Muscle of back (tissue), 13 donors: Measurements from ENCODE around the gene PCBD2. TPM values are rescaled to one million over a fixed set of nuclear protein-coding genes. Genes with fewer than 3 reads are reported as not detected.
A peak's percentile ranks its signal among the peaks of the same experiment; 100 is the strongest.
"Not testable (repeated sequence)": the region's sequence is repeated elsewhere in the genome, so short reads cannot be mapped to it uniquely, and the experiment has no call there.

Experiments used
- DNase-seq, 3 donors: peaks; one replicate each; pipeline versions ENCODE4 v3.0.0 to v3.0.0-alpha.2; 2013
- long read RNA-seq, 9 donors: transcript quantifications; one replicate each; lab custom pipeline, GENCODE V29; 2026
- polyA plus RNA-seq, 10 donors: library from polyadenylated mRNA; unstranded; fragments of 120-200 nt; gene quantifications; one replicate each; pipeline ENCODE4 v1.2.1, GENCODE V29; 2013; ENCODE audit not compliant: insufficient read length in 10 of 10

PCBD2 gene
- 10 to 100 TPM in 3 of 10 donors, 1 to 10 TPM in 7; 6.5 to 13.8 (median 8.6) TPM for polyA plus RNA-seq
- long read RNA-seq, donor 1, partial matches to known transcripts = 0 of 3 reads
- long read RNA-seq, donor 1, other reads (novel, unspliced or antisense) = 0 of 3 reads
- long read RNA-seq, donor 2, partial matches to known transcripts = 0 of 1 reads
- long read RNA-seq, donor 2, other reads (novel, unspliced or antisense) = 0 of 1 reads
- long read RNA-seq, donor 3 = 0 reads
- long read RNA-seq, donor 4, partial matches to known transcripts = 0 of 3 reads
- long read RNA-seq, donor 4, other reads (novel, unspliced or antisense) = 0 of 3 reads
- long read RNA-seq, donor 5, partial matches to known transcripts = 0 of 3 reads
- long read RNA-seq, donor 5, other reads (novel, unspliced or antisense) = 0 of 3 reads
- long read RNA-seq, donor 6, transcript PCBD2-201 (4 exons, 1,223 nt) = major isoform, 7 of 7 reads
- long read RNA-seq, donor 6, partial matches to known transcripts = 0 of 7 reads
- long read RNA-seq, donor 6, other reads (novel, unspliced or antisense) = 0 of 7 reads
- long read RNA-seq, donor 7, partial matches to known transcripts = 0 of 2 reads
- long read RNA-seq, donor 7, other reads (novel, unspliced or antisense) = 0 of 2 reads
- long read RNA-seq, donor 8, partial matches to known transcripts = 0 of 1 reads
- long read RNA-seq, donor 8, other reads (novel, unspliced or antisense) = 0 of 1 reads
- long read RNA-seq, donor 9 = 0 reads

DNA sequence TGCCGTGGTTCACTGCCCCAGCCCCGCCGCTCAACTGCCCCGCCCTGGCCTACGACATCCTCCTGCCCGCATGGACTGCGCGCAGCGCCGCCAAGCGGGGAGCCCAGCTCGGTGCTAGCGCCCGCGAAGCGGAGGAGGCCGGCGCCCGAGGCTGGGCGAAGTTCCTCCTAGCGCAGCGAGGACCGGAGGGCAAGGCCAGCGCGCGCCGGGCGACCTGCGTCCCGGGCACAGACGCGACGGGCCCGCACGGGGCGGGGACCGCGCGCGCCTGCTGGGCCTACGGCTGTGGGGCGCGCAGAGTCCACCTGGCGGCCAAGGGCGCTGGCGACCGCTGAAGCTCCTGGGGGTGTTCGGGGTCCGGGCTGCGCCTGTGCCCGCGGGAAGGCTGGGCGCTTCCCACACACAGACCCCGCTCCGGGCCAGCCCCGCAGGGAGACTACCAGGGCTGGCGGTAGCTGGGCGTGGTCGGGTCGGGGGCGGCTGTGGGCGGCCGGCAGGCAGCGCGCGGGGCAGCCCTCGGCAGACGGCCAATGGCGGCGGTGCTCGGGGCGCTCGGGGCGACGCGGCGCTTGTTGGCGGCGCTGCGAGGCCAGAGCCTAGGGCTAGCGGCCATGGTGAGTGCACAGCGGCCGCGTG, at the start of gene PCBD2:
PCBD2 (plus strand) TSS at position 522 of the 636 bp plus-strand sequence; CDS start at position 531, 9 bp downstream.
- peak; percentile 89 to 97 (median 95) for DNase-seq

DNA sequence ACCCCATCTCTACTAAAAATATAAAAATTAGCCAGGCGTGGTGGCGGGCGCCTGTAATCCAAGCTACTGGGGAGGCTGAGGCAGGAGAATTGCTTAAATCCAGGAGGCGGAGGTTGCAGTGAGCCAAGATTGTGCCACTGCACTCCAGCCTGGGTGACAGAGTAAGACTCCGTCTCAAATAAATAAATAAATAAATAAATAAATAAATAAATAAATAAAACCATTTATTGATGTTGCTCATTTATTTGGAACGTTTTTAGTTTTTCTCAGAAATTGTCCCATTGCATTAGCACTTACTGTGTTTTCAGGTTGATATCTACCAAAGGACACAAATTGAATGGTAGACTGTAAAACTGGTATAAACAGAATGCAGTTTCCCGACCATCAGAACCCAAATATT, 48.5 kb upstream of the PCBD2 start:
- not testable (repeated sequence) for DNase-seq

DNA sequence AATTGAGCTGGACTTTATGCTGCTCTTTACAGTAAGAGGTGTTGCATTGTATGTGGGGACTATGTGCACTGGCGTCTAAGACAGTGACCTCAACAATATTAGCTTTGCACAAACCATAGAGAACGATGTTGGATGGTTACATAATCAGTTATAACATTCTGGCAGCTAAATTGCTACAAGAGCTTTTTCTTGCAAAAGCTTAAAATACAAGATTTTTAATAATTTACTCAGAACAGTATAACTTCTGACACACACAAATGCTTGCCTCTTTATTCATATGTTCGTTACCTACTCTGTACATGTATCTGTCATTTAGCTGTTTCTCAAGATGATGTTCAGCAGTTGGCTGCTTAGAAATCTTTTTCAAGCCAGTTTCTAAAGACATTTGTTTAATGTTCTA, 47.5 kb upstream of the PCBD2 start:
- no peak for DNase-seq

DNA sequence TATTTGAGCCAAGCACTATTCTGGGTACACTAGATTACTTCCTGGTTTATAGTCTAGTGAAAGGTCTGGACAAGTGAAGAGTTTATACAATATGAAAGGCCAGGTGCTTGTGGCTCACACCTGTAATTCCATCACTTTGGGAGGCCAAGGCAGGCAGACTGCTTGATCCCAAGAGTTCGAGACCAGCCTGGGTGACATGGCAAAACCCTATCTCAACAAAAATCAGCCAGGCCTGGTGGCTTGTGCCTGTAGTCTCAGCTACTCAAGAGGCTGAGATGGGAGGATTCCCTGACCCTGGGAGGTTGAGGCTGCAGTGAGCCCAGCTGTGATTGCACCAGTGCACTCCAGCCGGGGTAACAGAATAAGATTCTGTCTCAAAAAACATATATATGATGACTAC, 40.2 kb upstream of the PCBD2 start:
- no peak for DNase-seq

DNA sequence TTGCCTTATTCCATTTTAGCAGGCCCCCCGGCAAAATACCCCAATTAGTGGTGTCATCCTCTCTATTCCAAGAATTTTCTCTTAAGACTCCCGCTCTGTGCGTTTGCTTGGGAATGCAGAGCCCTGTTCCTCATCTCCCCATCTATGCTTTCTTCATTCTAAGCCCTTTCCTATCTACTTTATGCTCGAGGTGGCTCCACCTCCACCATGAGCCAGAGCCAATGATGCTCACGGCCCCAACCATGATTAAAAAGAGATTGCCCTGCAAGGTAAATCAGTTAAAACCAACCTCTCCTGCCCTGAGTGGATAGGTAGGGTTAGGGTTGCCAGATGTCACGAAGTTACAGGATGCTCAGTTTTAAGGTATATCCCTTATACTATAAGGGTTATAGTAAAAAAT, 31.4 kb upstream of the PCBD2 start:
- DNase-seq = peak in 1 of 3 donors; percentile 7

DNA sequence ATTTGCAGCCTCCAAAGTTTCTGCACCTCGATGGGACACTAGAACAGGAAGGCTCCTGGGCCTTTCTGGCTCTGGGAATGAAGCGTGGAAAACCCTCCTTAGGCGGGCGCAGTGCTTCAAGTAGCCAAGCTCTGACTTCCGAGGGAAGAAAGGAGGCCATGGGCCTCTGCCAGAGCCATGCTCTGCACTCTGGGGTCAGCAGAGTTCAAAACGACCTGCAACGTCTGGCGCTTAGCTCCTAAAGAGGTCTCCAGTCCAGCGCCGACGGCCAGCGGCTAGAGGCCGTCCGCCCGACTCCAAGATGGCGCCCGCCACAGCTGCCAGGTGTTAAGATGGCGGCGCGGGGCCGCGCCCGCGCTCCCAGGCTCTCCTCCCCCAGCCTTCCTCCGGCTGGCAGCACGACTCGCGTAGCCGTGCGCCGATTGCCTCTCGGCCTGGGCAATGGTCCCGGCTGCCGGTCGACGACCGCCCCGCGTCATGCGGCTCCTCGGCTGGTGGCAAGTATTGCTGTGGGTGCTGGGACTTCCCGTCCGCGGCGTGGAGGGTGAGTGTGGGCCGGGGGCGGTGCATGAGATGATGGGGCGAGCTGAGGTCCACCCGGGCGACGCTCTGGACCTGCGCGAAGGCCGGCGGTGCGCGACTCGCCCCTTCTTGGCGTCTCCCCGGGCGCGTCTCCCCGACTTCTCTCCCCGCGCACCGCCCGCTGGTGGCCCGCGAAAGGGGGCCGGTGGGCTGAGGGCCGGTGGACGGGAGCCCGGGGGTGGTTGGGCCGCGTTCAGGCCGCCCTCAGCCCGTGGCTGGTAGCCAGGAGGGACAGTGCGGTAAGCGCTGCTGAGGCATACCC, 30.7 kb upstream of the PCBD2 start, which contains the start of gene TXNDC15:
TXNDC15 (plus strand) TSS at position 385 of the 844 bp plus-strand sequence; CDS start at position 442, 57 bp downstream.
- peak; percentile 86 to 98 (median 94) for DNase-seq

DNA sequence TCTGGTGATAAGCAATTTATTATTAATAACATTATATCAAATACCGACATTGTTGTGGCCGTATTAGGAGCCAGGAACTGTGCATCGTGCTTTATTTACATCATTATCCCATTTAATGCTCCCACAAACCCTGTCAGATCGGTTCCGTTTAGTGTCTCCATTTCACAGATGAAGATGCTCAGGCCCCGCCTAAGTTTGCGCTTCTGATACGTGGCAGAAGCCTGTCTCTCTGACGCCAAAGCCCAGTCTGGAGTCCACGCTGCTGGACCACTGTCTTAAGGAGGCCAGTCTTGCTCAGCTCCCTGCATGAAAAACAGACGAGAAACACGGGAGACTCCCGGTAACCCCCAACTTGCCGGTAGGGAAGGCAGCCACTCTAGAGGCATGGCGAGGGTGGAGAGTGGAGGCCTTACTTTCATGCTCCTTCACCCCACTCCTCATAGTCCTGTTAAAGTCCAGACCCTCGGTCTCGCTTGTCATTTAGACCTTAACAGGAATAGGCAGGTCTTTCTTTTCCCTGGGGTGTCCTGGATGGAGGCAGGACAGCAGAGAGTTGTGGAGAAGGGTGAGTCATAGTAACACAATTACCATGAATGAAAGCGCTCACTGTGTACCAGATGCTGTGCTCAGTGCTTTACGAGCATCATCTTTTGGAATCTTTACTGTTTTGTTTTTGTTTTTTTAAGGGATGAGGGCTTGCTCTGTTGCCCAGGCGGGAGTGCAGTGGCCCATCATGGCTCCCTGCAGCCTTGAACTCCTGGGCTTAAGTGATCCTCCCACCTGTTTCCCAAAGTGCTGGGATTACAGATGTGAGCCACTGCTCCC, 29.9 kb upstream of the PCBD2 start:
- peak; percentile 88 to 95 (median 91) for DNase-seq

DNA sequence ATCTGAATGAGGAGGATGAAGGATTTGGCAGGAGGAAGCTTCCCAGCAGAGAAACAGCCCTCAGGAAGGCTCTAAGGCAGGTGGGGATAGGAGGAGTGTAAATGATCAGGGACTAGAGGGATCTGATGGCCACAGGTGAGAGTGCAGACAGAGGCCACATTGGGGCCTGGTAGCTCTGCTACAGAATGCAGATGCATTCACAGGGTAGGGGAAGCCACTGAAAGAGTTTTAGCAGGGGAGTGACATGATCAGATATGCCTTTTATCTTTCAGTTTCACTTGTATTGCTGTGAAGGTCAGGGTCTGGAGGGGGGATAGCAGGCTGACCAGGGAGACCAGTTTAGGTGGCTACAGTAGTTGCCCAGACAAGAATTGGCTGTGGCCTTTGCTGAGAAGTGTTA, 27.8 kb upstream of the PCBD2 start:
- no peak for DNase-seq

DNA sequence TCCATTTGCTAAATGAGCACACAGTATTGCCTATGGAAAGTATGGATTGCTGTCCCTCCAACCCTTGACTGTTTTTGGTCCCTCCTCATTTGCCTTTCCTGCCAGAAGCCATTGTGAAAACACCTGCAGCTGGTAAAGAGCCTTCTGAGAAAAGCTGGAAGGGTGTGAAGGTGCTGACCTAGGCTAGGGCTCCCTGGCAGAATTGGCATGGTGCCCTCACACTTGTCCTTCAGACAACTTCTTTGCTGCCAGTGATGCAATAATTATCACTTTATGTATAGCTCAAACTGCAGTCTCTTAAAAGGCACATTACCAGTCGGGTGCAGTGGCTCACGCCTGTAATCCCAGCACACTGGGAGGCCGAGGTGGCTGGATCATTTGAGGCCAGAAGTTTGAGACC, 26.5 kb upstream of the PCBD2 start:
- DNase-seq = no peak

DNA sequence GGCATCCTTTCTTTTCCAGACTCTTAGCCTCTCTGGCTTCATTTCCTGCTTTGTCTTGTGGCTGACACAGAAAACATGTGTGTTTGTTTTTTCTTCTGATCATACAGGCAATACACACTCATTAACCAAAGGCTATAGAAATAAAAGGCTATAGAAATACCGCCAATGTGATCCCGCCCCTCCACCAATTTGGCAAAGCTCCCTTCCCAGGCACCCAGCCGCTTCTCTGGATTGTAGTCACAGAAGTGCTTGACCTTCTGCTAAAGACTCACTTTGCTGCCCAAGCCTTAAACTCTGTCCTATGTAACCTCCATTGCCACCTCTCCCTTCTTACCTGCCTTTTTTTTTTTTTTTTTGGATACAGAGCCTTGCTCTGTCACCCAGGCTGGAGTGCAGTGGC, 25.5 kb upstream of the PCBD2 start:
- no peak for DNase-seq

DNA sequence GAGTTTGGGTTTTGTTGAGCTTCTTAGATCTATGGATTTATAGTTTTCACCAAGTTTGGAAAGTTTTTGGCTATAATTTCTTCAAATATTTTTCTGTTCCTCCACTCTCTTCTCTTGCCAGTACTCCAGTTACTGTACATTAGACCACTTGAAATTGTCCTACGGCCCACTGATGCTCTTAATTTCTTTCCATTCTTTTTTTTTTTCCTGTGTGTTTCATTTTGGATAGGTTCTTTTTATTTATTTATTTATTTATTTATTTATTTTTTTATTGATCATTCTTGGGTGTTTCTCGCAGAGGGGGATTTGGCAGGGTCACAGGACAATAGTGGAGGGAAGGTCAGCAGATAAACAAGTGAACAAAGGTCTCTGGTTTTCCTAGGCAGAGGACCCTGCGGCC, 24.0 kb upstream of the PCBD2 start:
- DNase-seq = not testable (repeated sequence)

DNA sequence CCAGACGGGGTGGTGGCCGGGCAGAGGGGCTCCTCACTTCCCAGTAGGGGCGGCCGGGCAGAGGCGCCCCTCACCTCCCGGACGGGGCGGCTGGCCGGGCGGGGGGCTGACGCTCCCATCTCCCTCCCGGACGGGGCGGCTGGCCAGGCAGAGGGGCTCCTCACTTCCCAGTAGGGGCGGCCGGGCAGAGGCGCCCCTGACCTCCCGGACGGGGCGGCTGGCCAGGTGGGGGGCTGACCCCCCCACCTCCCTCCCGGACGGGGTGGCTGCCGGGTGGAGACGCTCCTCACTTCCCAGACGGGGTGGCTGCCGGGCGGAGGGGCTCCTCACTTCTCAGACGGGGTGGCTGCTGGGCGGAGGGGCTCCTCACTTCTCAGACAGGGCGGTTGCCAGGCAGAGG, 23.2 kb upstream of the PCBD2 start:
- DNase-seq = not testable (repeated sequence)

DNA sequence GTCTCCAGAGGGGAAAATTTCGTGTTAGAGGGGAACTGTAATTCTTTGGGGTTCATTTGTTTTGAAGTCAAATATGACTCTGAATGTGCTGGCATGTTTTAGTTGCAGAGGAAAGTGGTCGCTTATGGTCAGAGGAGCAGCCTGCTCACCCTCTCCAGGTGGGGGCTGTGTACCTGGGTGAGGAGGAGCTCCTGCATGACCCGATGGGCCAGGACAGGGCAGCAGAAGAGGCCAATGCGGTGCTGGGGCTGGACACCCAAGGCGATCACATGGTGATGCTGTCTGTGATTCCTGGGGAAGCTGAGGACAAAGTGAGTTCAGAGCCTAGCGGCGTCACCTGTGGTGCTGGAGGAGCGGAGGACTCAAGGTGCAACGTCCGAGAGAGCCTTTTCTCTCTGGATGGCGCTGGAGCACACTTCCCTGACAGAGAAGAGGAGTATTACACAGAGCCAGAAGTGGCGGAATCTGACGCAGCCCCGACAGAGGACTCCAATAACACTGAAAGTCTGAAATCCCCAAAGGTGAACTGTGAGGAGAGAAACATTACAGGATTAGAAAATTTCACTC, 17.3 kb upstream of the PCBD2 start:
- no peak for DNase-seq

DNA sequence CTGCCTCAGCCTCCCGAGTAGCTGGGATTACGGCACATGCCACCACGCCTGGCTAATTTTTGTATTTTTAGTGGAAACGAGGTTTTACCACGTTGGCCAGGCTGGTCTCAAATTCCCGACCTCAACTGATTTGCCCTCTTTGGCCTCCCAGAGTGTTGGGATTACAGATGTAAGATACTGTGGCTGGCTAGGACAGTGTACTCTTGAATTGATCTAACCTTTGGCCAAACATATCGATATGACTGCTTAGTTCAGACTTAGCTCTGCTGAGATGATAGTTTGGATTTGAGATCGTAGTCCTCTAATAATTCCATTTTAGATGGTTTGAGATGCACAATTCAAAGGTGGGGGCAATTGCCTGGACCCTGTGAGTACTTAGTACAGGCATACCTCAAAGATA, 15.6 kb upstream of the PCBD2 start:
- no peak for DNase-seq

DNA sequence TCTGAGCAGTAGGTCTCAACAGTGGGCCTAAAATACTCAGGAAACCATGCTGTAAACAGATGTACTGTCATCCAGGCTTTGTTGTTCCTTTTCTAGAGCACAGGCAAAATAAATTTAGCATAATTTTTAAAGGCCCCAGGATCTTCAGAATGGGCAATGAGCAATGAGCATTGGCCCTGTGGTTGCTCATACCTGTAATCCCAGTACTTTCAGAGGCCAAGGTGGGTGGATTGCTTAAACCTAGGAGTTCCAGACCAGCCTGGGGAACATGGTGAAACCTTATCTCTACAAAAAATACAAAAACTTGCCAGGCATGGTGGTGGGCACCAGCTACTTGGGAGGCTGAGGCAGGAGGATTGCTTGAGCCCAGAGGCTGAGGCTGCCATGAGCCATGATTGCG, 13.5 kb upstream of the PCBD2 start:
- DNase-seq = no peak

DNA sequence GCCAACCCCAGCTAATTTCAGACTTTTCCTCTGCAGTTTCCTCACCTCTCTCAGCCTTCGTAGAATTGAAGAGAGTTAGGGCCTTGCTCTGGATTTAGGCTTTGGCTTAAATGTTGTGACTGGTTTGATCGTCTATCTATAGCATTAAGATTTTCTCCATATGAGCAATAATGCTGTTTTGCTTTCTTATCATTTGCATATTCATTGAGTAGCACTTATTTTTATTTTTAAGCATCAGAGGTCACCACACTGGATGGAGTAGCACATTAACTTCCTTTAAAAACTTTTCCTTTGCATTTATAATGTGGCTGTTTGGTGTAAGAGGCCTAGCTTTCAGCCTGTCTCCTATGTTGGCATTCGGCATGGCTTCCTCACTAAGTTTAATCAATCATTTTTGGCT, 12.6 kb upstream of the PCBD2 start:
- no peak for DNase-seq

DNA sequence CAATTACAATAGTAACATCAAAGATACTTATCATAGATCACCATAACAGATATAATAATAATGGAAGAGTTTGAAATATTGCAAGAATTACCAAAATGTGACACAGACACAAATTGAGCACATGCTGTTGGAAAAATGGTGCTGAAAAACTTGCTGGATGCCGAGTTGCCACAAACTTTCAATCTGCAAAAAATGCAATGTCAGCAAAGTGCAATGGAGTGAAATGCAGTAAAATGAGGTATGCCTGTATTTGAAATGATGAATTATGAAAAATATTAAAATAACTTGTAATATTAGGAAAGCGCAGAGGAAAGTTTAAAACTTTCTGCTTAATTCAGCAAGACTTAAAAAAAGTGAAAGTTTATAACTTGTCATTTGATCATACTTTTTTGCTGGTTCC, 12.0 kb upstream of the PCBD2 start:
- no peak for DNase-seq

DNA sequence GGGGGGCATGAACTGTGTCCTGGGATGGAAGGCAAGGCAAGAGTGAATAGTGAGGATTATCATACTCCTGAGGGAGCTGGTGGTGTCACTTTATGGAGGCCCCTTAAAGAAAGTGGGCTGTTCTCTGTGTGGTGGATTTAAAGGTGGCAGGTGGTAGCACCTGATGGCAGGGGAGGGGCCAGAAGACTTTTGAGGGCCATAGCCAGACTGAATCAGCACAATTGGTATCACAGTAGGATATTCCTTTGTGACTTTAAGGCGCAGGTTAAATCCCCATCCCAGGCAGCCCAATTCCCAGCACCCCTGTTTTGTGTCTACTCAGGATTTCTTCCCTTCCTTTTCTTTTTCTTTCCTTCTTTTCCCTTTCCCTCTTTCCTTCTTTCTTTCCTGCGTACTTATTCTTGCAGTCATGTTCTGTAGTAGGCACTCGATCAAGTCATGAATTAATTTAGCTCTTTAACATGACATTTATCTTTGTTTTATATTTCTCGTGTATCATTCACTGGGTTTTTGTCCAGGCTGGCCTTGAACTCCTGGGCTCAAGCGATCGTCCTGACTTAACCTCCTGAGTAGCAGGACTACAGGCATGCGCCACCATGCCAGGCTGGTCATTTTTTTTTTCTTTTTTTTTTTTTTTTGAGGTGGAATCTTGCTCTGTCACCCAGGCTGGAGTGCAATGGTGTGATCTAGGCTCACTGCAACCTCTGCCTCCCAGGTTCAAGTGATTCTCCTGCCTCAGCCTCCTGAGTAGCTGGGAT, 11.0 kb upstream of the PCBD2 start:
- DNase-seq = no peak

DNA sequence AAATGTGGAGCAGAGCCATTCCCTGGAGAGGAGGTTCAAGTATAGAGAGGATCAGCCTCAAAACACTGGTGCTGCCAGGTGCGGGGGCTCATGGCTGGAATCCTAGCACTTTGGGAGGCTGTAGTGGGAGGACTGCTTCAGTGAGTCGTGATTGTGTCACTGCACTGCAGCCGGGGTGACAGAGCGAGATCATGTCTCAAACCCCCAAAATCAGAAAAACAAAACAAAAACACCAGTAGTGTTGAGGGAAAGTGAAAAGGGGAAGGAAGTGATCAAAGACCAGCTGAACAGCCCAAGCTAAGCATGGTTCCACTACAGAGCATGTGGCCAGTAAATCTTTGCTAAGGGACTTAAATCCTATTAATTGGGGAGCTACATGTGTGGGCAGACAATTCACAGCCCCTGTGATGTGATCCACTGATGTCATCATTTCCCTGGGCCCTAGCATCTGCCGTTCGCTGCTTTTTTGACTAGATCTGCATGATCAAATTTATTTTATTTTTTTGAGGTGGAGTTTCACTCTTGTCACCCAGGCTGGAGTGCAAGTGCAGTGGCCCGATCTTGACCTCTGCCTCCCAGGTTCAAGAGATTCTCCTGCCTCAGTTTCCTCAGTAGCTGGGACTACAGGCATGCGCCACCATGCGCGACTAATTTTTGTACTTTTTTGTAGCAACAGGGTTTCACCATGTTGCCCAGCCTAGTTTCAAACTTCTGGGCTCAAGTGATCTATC, 2.7 kb upstream of the PCBD2 start:
- DNase-seq = no peak
